Ectodermal cell (in vitro differentiated cells): ENCODE data around the gene PRR16.
"Not testable (repeated sequence)": the region's sequence is repeated elsewhere in the genome, so short reads cannot be mapped to it uniquely, and the experiment has no call there.

Source experiments
- H3K27ac ChIP-seq: 2 replicates; pipeline ENCODE4 v1.7.0; 2013; ENCODE audit warnings: mild to moderate bottlenecking, low read depth, low read length; ENCODE audit not compliant: insufficient read depth, poor library complexity, severe bottlenecking
- H3K27me3 ChIP-seq: 2 replicates; pipeline ENCODE4 v1.7.0; 2013; ENCODE audit warnings: mild to moderate bottlenecking, low read length; ENCODE audit not compliant: insufficient read depth, control insufficient read depth, poor library complexity, severe bottlenecking
- H3K36me3 ChIP-seq: one replicate; pipeline ENCODE4 v1.7.0; 2013; ENCODE audit warnings: low read length; ENCODE audit not compliant: control insufficient read depth, insufficient read depth
- H3K4me1 ChIP-seq: one replicate; pipeline ENCODE4 v1.7.0; 2013; ENCODE audit warnings: low read length; ENCODE audit not compliant: control insufficient read depth, insufficient read depth
- H3K4me3 ChIP-seq: 2 replicates; pipeline ENCODE4 v1.7.0; 2013; ENCODE audit warnings: low read depth, low read length, control low read depth; ENCODE audit not compliant: insufficient read depth
- H3K9me3 ChIP-seq: 2 replicates; pipeline ENCODE4 v1.7.0; 2013; ENCODE audit warnings: mild to moderate bottlenecking, low read length, moderate library complexity; ENCODE audit not compliant: control insufficient read depth
- WGBS, 2 experiments: methylation state at CpG; one replicate each; pipeline ENCODE4 v1.1.7; 2013; ENCODE audit warnings: missing lambda C conversion rate in 2 of 2; 5-methylcytosine and 5-hydroxymethylcytosine counted together

PRR16 gene

GRCh38 chr5:120458508-120458847, 5.6 kb upstream of the PRR16 start:
- not testable (repeated sequence) for H3K36me3 ChIP-seq, H3K4me3 ChIP-seq, H3K27ac ChIP-seq, H3K4me1 ChIP-seq, H3K9me3 ChIP-seq, H3K27me3 ChIP-seq
- 14% methylated on average over 1 of the region's 2 CpGs; no CpG with 5 or more reads in 1 of the 2 experiments for WGBS, 2 experiments

GRCh38 chr5:120461251-120461650, 2.8 kb upstream of the PRR16 start:
- Histone ChIP-seq H3K4me3 (no peak overlapping the region), H3K9me3 (no peaks in the 10 kb centered on the region), H3K27me3 (peaks cover 36% of the 10 kb centered on the region), H3K36me3 (no peaks in the 10 kb centered on the region), H3K4me1 (peaks cover 15% of the 10 kb centered on the region), H3K27ac (no peak overlapping the region)
- WGBS, 2 experiments, result 69 to 83% methylated on average over 1 to 2 of the region's 2 CpGs

GRCh38 chr5:120463006-120463680, 957 bp upstream of the PRR16 start:
- no peak overlapping the region for H3K27ac ChIP-seq
- H3K27me3 ChIP-seq, result peaks cover 44% of the 10 kb centered on the region
- peaks cover 15% of the 10 kb centered on the region for H3K4me1 ChIP-seq
- 65 to 66% methylated on average over 3 to 4 of the region's 5 CpGs for WGBS, 2 experiments
- no peak overlapping the region for H3K4me3 ChIP-seq
- no peaks in the 10 kb centered on the region for H3K9me3 ChIP-seq
- no peaks in the 10 kb centered on the region for H3K36me3 ChIP-seq

DNA sequence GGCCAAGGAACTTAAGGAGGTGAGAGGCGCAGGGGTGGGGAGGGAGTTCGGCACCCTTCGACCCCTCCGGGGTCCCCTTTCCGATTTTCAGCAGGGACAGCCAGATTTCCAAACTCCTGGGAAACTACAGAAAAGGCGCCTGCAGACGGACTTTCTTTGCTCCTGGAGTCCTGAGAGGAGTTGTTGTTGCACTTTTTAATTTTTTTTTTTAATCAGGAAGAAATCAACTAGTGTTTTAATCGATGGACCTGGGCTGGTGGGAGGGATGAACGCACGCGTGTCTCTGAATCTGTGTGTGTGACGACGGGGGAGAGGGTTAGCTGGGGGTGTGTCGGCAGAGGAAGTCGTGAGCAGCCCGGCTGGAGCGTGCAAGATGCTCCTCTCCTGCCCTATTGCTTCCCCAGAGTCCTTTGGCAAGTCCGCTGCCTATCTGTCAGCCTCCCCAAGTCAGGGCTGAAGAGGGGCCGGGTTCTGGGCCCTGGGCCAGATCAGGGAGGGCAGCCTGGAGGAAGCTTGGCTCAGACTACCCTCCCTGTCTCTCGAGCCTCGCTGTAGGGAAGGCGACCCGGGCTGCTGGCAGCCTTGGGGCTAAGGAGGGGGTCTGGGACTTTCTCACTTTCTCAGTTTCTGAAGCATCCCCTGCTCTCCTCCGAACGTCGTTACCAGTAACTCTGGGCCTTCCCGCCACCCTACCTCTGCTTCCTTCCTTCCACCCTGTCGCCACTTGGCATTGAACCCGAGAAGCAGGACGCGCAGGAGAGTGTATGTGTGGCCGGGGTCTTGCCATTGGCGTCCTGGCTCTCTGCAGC, 731 bp downstream of the PRR16 start:
- peaks cover 15% of the 10 kb centered on the region for H3K4me1 ChIP-seq
- H3K4me3 ChIP-seq, result peak overlapping the region; percentile 45
- H3K9me3 ChIP-seq, result no peaks in the 10 kb centered on the region
- H3K27me3 ChIP-seq, result peaks cover 44% of the 10 kb centered on the region
- H3K27ac ChIP-seq, result no peak overlapping the region
- WGBS, 2 experiments, result 1% methylated on average over 33 of the region's 33 CpGs
- no peaks in the 10 kb centered on the region for H3K36me3 ChIP-seq

GRCh38 chr5:120465436-120465961, 1.4 kb downstream of the PRR16 start:
- H3K4me1 ChIP-seq, result peaks cover 15% of the 10 kb centered on the region
- H3K36me3 ChIP-seq, result no peaks in the 10 kb centered on the region
- peak overlapping the region; percentile 45 for H3K4me3 ChIP-seq
- H3K27me3 ChIP-seq, result peaks cover 44% of the 10 kb centered on the region
- H3K9me3 ChIP-seq, result no peaks in the 10 kb centered on the region
- H3K27ac ChIP-seq, result no peak overlapping the region
- WGBS, 2 experiments, result 1% methylated on average over 29 to 33 of the region's 33 CpGs

- peaks cover 44% of the 10 kb centered on the region for H3K27me3 ChIP-seq
- peaks cover 15% of the 10 kb centered on the region for H3K4me1 ChIP-seq
- WGBS, 2 experiments, result 89% methylated on average over 3 to 4 of the region's 4 CpGs
- H3K36me3 ChIP-seq, result no peaks in the 10 kb centered on the region
- H3K27ac ChIP-seq, result no peak overlapping the region
- no peak overlapping the region for H3K4me3 ChIP-seq
- H3K9me3 ChIP-seq, result no peaks in the 10 kb centered on the region
These were observed 2.4 kb downstream of the PRR16 start for GRCh38 chr5:120466341-120467006.

DNA sequence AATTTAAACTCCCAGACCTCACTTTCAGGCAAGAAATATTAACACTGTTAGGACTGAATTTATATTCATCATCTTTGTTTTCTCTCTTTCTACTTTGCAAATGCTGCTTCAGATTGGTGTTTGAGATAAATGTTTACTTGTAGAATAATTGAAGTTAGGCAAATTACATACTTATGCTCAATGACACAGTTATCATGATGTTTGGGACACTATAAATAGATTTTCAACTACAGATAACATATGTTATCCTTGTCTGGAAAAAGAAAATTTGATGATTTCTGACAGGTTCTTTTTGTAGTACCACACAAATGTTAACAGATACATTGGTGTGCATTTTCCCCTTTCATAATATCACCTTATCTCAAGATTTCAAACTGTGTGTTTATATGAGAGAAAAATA, 7.9 kb downstream of the PRR16 start:
- Histone ChIP-seq H3K27ac (no peak overlapping the region), H3K36me3 (no peaks in the 10 kb centered on the region), H3K4me3 (no peak overlapping the region), H3K9me3 (no peaks in the 10 kb centered on the region), H3K4me1 (no peaks in the 10 kb centered on the region), H3K27me3 (peaks cover 1% of the 10 kb centered on the region)

DNA sequence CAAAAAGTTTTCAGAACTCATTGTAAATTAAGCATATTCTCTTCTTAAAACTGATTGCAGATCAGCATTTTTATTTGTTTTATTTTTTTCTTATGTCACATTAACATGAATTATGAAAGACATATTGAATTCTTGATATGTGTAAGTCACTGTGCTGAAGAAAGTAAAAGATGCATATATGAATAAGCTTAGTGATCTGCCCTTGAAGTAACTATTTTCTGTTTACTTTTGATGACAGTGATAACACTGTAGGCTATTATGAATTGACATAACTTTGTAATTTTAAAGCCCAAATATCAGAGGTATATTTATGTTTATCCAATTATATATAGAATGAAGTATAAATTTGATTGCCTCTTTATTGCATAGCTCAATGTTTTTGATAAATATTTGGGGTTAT, 8.8 kb downstream of the PRR16 start:
- Histone ChIP-seq H3K36me3 (no peaks in the 10 kb centered on the region), H3K27me3 (no peaks in the 10 kb centered on the region), H3K9me3 (no peaks in the 10 kb centered on the region), H3K4me1 (no peaks in the 10 kb centered on the region), H3K4me3 (no peak overlapping the region), H3K27ac (no peak overlapping the region)

DNA sequence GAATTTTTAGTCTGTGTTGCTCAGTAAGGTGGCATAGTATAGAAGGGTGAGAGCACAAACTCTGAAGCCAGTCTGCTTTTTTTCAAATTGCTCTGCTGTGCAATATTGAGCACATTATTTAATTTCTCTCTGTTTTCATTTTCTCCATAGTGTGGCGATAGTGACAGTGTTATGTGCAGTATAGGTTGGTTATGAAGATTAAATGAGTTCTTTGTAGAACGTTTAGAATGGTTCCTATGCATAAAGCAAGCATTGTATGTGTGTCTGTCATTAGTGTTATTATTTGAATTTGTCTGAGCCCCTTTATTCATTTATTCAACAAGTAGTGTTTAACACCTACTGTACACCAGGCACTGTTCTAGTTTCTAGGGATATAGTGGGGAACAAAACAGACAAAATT, 9.2 kb downstream of the PRR16 start:
- no peak overlapping the region for H3K27ac ChIP-seq
- no peaks in the 10 kb centered on the region for H3K36me3 ChIP-seq
- H3K4me3 ChIP-seq, result no peak overlapping the region
- H3K4me1 ChIP-seq, result no peaks in the 10 kb centered on the region
- 86 to 92% methylated on average over 2 of the region's 2 CpGs for whole genome bisulfite sequencing, 2 experiments
- no peaks in the 10 kb centered on the region for H3K27me3 ChIP-seq
- no peaks in the 10 kb centered on the region for H3K9me3 ChIP-seq

- Histone ChIP-seq H3K9me3 (no peaks in the 10 kb centered on the region), H3K4me3 (no peak overlapping the region), H3K27ac (no peak overlapping the region), H3K4me1 (no peaks in the 10 kb centered on the region), H3K36me3 (no peaks in the 10 kb centered on the region), H3K27me3 (no peaks in the 10 kb centered on the region)
- 86 to 96% methylated on average over 1 of the region's 1 CpG for WGBS, 2 experiments
These were observed 12.0 kb downstream of the PRR16 start for GRCh38 chr5:120476063-120476462.
